Transverse colon (tissue), 4 donors: ENCODE measurements around the gene PERP.

Source experiments
- EP300 ChIP-seq: sonication (generic); formaldehyde crosslinking; IDR thresholded peaks from one replicate; pipeline ENCODE4 v1.6.1; 2017; ENCODE audit warnings: antibody characterized with exemption, low read depth
- POLR2A ChIP-seq: fragments of 450-650 bp; IDR thresholded peaks from one replicate; pipeline ENCODE4 v1.6.1; 2016; ENCODE audit warnings: antibody characterized with exemption, mild to moderate bottlenecking, moderate library complexity
- POLR2AphosphoS5 ChIP-seq, 3 donors: sonication (generic); formaldehyde crosslinking; IDR thresholded peaks; one replicate each; pipeline ENCODE4 v1.6.1; 2016; ENCODE audit warnings: antibody characterized with exemption in 3 of 3
- TF ChIP-seq, protein P1 (sequence below), 5 experiments: fragments of 200-600 bp in 3 of 5; fragments of 450-650 bp in 2 of 5; sonication (generic) in 3 of 5; IDR thresholded peaks; 1 replicate in 2 of 5; 2 replicates in 3 of 5; pipeline ENCODE4 v1.5.1; 2016 to 2017; ENCODE audit warnings: antibody characterized with exemption in 5 of 5, inconsistent platforms in 3 of 5, mild to moderate bottlenecking in 2 of 5, moderate library complexity in 1 of 5

DNA sequence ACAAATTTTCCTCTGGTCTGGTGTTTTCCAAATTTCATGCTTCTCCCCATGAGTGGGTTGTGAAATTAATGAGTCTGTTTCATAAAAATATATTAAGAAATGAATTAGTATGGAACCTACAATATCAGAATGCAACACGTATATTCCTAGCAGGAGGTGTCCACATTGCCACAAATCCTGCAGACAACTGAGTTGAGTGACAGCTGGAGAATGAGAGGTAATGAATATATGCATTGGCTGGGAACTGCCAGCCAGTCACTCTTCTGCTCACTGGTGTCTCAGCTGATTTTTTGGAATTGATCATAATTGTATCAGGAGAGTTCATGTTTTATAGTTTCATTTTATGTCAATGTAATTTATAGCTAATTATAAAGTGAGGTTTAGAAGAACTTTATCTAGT lies 48.2 kb upstream of the PERP start:
- TF ChIP-seq, protein P1, sequence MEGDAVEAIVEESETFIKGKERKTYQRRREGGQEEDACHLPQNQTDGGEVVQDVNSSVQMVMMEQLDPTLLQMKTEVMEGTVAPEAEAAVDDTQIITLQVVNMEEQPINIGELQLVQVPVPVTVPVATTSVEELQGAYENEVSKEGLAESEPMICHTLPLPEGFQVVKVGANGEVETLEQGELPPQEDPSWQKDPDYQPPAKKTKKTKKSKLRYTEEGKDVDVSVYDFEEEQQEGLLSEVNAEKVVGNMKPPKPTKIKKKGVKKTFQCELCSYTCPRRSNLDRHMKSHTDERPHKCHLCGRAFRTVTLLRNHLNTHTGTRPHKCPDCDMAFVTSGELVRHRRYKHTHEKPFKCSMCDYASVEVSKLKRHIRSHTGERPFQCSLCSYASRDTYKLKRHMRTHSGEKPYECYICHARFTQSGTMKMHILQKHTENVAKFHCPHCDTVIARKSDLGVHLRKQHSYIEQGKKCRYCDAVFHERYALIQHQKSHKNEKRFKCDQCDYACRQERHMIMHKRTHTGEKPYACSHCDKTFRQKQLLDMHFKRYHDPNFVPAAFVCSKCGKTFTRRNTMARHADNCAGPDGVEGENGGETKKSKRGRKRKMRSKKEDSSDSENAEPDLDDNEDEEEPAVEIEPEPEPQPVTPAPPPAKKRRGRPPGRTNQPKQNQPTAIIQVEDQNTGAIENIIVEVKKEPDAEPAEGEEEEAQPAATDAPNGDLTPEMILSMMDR (IDR thresholded peaks at IDR 0.05): no peak
- no peak for TF ChIP-seq POLR2A
- no peak for TF ChIP-seq POLR2AphosphoS5 (IDR thresholded peaks at IDR 0.05)
- TF ChIP-seq EP300: no peak
